ENCODE data around the gene SACS.

SACS gene

DNA sequence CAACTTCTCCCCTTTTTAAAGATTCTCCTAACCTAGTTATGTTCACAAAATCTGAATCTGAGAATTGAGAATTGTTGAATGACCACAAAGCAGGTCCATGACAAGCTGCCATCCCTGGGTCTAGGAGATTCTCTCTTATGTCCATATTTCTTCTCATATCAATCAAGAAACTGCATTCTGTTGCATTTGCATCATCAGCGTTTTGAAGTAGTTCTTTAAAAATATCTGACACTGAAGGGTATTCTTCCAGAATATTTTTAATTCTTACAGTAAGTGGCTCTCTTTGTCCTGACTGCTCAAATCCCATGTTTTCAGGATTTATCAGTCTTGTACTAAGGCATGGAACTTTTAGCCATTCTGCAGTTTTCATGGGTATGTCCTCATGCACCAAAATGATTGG lies 94.3 kb downstream of the SACS start:
- Histone ChIP-seq H3K27ac (ENCODE audit: low read length) (no peak overlapping the region), H3K4me3 (ENCODE audit: low read depth in 1 of 2, low read length in 2 of 2) (no peak overlapping the region), H3K79me2 (ENCODE audit: insufficient read depth, low read length) (peaks cover under 1% of the 10 kb centered on the region; the same call in 1 of the 2 replicates), H3K4me2 (ENCODE audit: insufficient read depth, low read length) (no peak overlapping the region), H3K4me1 (ENCODE audit: insufficient read depth, low read length) (no peaks in the 10 kb centered on the region), H3K9me3 (ENCODE audit: insufficient read depth, low read length, severe bottlenecking) (no peaks in the 10 kb centered on the region), H4K20me1 (ENCODE audit: insufficient read depth, low read length) (no peaks in the 10 kb centered on the region), H3K36me3 (ENCODE audit: insufficient read depth, low read length) (peaks cover 27% of the 10 kb centered on the region), H3K9ac (ENCODE audit: low read depth, low read length) (no peak overlapping the region), H2AFZ (ENCODE audit: low read depth, low read length) (no peak overlapping the region), H3K27me3 (ENCODE audit: insufficient read depth, low read length, poor library complexity) (no peaks in the 10 kb centered on the region)
- no peak for TF ChIP-seq EZH2 (IDR thresholded peaks at IDR 0.05; ENCODE audit: borderline replicate concordance, low read depth, low read length, severe bottlenecking)
- TF ChIP-seq, protein P1, sequence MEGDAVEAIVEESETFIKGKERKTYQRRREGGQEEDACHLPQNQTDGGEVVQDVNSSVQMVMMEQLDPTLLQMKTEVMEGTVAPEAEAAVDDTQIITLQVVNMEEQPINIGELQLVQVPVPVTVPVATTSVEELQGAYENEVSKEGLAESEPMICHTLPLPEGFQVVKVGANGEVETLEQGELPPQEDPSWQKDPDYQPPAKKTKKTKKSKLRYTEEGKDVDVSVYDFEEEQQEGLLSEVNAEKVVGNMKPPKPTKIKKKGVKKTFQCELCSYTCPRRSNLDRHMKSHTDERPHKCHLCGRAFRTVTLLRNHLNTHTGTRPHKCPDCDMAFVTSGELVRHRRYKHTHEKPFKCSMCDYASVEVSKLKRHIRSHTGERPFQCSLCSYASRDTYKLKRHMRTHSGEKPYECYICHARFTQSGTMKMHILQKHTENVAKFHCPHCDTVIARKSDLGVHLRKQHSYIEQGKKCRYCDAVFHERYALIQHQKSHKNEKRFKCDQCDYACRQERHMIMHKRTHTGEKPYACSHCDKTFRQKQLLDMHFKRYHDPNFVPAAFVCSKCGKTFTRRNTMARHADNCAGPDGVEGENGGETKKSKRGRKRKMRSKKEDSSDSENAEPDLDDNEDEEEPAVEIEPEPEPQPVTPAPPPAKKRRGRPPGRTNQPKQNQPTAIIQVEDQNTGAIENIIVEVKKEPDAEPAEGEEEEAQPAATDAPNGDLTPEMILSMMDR (IDR thresholded peaks at IDR 0.05; ENCODE audit: borderline replicate concordance, extremely low read depth, low read length, poor library complexity, severe bottlenecking) = no peak
- DNase-seq = no peak
- no peak for ATAC-seq (ENCODE audit: insufficient read depth, low read depth)

DNA sequence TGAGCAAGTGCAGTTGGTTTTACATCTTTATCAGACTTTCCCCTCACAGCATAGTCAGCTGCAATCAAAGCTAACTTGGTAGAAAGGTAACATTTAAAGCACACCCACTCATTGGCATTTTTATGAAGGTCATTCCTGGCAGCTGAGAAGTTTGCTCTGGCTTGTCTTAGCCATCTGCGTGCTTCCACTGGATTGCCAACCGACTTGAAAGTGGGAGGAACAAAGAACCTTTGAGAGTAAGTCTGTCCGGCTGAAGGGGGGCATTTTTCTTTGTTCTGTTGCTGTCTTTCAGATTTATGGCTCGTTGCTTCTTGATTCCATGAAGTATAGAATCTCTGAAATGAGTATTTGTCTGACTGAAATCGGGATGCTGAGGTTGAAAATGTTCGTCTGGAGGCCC lies 103.1 kb downstream of the SACS start:
- Histone ChIP-seq H3K27me3 (ENCODE audit: insufficient read depth, low read length, poor library complexity) (no peaks in the 10 kb centered on the region), H3K27ac (ENCODE audit: low read length) (no peak overlapping the region), H3K9me3 (ENCODE audit: insufficient read depth, low read length, severe bottlenecking) (no peaks in the 10 kb centered on the region), H3K4me1 (ENCODE audit: insufficient read depth, low read length) (no peaks in the 10 kb centered on the region), H3K36me3 (ENCODE audit: insufficient read depth, low read length) (peaks cover 8% of the 10 kb centered on the region; the same call in 1 of the 2 replicates), H2AFZ (ENCODE audit: low read depth, low read length) (no peak overlapping the region), H3K9ac (ENCODE audit: low read depth, low read length) (no peak overlapping the region), H4K20me1 (ENCODE audit: insufficient read depth, low read length) (no peaks in the 10 kb centered on the region), H3K4me3 (ENCODE audit: low read depth in 1 of 2, low read length in 2 of 2) (no peak overlapping the region), H3K79me2 (ENCODE audit: insufficient read depth, low read length) (no peaks in the 10 kb centered on the region), H3K4me2 (ENCODE audit: insufficient read depth, low read length) (no peak overlapping the region)
- ATAC-seq (ENCODE audit: insufficient read depth, low read depth) = no peak
- TF ChIP-seq, protein P1 (IDR thresholded peaks at IDR 0.05; ENCODE audit: borderline replicate concordance, extremely low read depth, low read length, poor library complexity, severe bottlenecking) = no peak
- no peak for TF ChIP-seq EZH2 (IDR thresholded peaks at IDR 0.05; ENCODE audit: borderline replicate concordance, low read depth, low read length, severe bottlenecking)
- DNase-seq = no peak

DNA sequence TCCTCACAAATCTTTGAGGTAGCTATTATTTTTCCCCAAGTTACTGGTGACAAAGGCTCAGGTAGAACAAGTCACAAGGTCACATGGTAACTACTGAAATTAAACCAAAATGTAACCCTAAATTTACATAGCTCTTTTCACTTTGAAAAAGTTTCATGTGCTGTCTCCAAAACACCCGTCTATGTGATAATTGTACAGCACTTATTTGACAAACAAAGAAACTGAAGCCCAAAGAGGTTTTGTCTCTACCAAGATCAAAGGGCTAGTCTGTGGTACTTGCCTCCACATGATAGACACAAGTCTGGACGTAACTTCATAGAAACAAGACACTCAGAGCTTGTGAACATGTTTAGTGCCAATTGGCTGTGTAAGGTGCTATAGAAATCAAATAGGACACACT lies 108.3 kb downstream of the SACS start:
- Histone ChIP-seq H3K4me1 (ENCODE audit: insufficient read depth, low read length) (no peaks in the 10 kb centered on the region), H2AFZ (ENCODE audit: low read depth, low read length) (no peak overlapping the region), H3K27ac (ENCODE audit: low read length) (no peak overlapping the region), H3K4me3 (ENCODE audit: low read depth in 1 of 2, low read length in 2 of 2) (no peak overlapping the region), H3K9ac (ENCODE audit: low read depth, low read length) (no peak overlapping the region), H3K27me3 (ENCODE audit: insufficient read depth, low read length, poor library complexity) (no peaks in the 10 kb centered on the region), H3K9me3 (ENCODE audit: insufficient read depth, low read length, severe bottlenecking) (no peaks in the 10 kb centered on the region), H3K36me3 (ENCODE audit: insufficient read depth, low read length) (no peaks in the 10 kb centered on the region), H3K79me2 (ENCODE audit: insufficient read depth, low read length) (no peaks in the 10 kb centered on the region), H4K20me1 (ENCODE audit: insufficient read depth, low read length) (no peaks in the 10 kb centered on the region), H3K4me2 (ENCODE audit: insufficient read depth, low read length) (no peak overlapping the region)
- no peak for DNase-seq
- TF ChIP-seq, protein P1 (IDR thresholded peaks at IDR 0.05; ENCODE audit: borderline replicate concordance, extremely low read depth, low read length, poor library complexity, severe bottlenecking) = no peak
- TF ChIP-seq EZH2 (IDR thresholded peaks at IDR 0.05; ENCODE audit: borderline replicate concordance, low read depth, low read length, severe bottlenecking) = no peak
- ATAC-seq (ENCODE audit: insufficient read depth, low read depth) = no peak
